Stimulated activated CD8-positive, alpha-beta memory T cell treated with anti-CD3 and anti-CD28 coated beads, Interleukin-4, amount 100 ng/mL, for 1 hour (primary cell): Measurements from ENCODE around the gene PISD.

Experiments used
- DNase-seq, 2 donors: peaks; one replicate each; pipeline ENCODE4 v3.0.0-alpha.2; 2020; ENCODE audit warnings: low read depth in 2 of 2, low spot score in 1 of 2

The PISD gene

GRCh38 chr22:31575190-31575589 is 86.8 kb downstream of the PISD start:
- no peak for DNase-seq

- DNase-seq: no peak
These were observed 87.9 kb downstream of the PISD start for GRCh38 chr22:31574055-31574670.

GRCh38 chr22:31572939-31573338 is 89.1 kb downstream of the PISD start:
- no peak for DNase-seq

GRCh38 chr22:31569126-31569525 is 92.9 kb downstream of the PISD start:
- no peak for DNase-seq
